Lower leg skin (tissue), 3 donors: ENCODE data around the gene BPHL.

Experiments
- CTCF ChIP-seq, 3 donors: fragments of 450-650 bp; IDR thresholded peaks; one replicate each; pipeline ENCODE4 v1.5.1; 2016; ENCODE audit warnings: antibody characterized with exemption in 3 of 3, mild to moderate bottlenecking in 3 of 3, moderate library complexity in 2 of 3
- POLR2A ChIP-seq, 2 donors: fragments of 450-650 bp; IDR thresholded peaks; one replicate each; pipeline ENCODE4 v1.6.1; 2016 to 2017; ENCODE audit warnings: antibody characterized with exemption in 2 of 2, mild to moderate bottlenecking in 1 of 2, moderate library complexity in 1 of 2

GRCh38 chr6:3165631-3166534 lies 47.4 kb downstream of the BPHL start:
- TF ChIP-seq CTCF (IDR thresholded peaks at IDR 0.05) (no peak), POLR2A (IDR thresholded peaks at IDR 0.05) (no peak)
